PC-9 (cell line): ENCODE results near the gene RNASE7. TPM values are rescaled to one million over a fixed set of nuclear protein-coding genes. Genes with fewer than 3 reads are reported as not detected.

ENCODE experiments used
- BruUV-seq: library from RNA; stranded (reverse); fragments of 400-500 nt; replicated peaks from 2 replicates; lab custom pipeline; 2021; lab: Mats Ljungman, UMichigan
- CTCF ChIA-PET: fragments of 300-600 bp; sonication (Branson Sonifier 250); formaldehyde crosslinking; loops from one replicate; lab custom pipeline; 2022; ENCODE audit warnings: antibody characterized with exemption; lab: Charles Lee
- POLR2A ChIA-PET: fragments of 300-600 bp; sonication (Branson Sonifier 250); formaldehyde crosslinking; loops from one replicate; lab custom pipeline; 2022; ENCODE audit warnings: antibody characterized with exemption; ENCODE audit not compliant: unreplicated experiment; lab: Charles Lee
- DNase-seq, 2 experiments: peaks; one replicate each; pipeline versions ENCODE4 v3.0.0 to v3.0.0-alpha.2; 2015 to 2022; ENCODE audit warnings: mixed read lengths in 1 of 2
- H2AFZ ChIP-seq: fragments of 200-600 bp; sonication (generic); 2 replicates; pipeline ENCODE4 v1.8.1; 2017; ENCODE audit warnings: antibody characterized with exemption
- H3F3A ChIP-seq: fragments of 200-600 bp; sonication (generic); 2 replicates; pipeline ENCODE4 v1.8.1; 2017; ENCODE audit warnings: antibody characterized with exemption, mild to moderate bottlenecking, low read depth; ENCODE audit not compliant: insufficient read depth
- H3K27ac ChIP-seq: fragments of 200-600 bp; sonication (generic); 2 replicates; pipeline ENCODE4 v1.6.1; 2016; ENCODE audit warnings: mixed run types
- H3K27me3 ChIP-seq: fragments of 200-600 bp; sonication (generic); 2 replicates; pipeline ENCODE4 v1.6.1; 2016; ENCODE audit warnings: low read depth, mixed run types; ENCODE audit not compliant: insufficient read depth
- H3K36me3 ChIP-seq: fragments of 200-600 bp; sonication (generic); 2 replicates; pipeline ENCODE4 v1.6.1; 2016; ENCODE audit warnings: low read depth, mixed run types
- H3K4me1 ChIP-seq: fragments of 200-600 bp; sonication (generic); replicated peaks from 2 replicates; pipeline ENCODE4 v1.6.1; 2016; ENCODE audit warnings: mixed run types; ENCODE audit not compliant: insufficient read depth
- H3K4me2 ChIP-seq: fragments of 200-600 bp; sonication (generic); 2 replicates; pipeline ENCODE4 v1.6.1; 2017; ENCODE audit warnings: mixed run types
- H3K4me3 ChIP-seq: fragments of 200-600 bp; sonication (generic); 2 replicates; pipeline ENCODE4 v1.6.1; 2016; ENCODE audit warnings: mixed run types
- H3K79me2 ChIP-seq: fragments of 200-600 bp; sonication (generic); 2 replicates; pipeline ENCODE4 v1.6.1; 2017; ENCODE audit warnings: low read depth, mixed run types
- H3K9me2 ChIP-seq: fragments of 200-600 bp; sonication (generic); 2 replicates; pipeline ENCODE4 v1.8.1; 2017; ENCODE audit warnings: mild to moderate bottlenecking; ENCODE audit not compliant: insufficient read depth
- H3K9me3 ChIP-seq: fragments of 200-600 bp; sonication (generic); 2 replicates; pipeline ENCODE4 v1.8.1; 2016; ENCODE audit warnings: low read depth; ENCODE audit not compliant: insufficient read depth
- H4K20me1 ChIP-seq: fragments of 200-600 bp; sonication (generic); 2 replicates; pipeline ENCODE4 v1.8.1; 2017; ENCODE audit not compliant: insufficient read depth
- EZH2 ChIP-seq: fragments of 200-600 bp; sonication (generic); IDR thresholded peaks from 2 replicates; pipeline ENCODE4 v1.8.0; 2017; ENCODE audit warnings: antibody characterized with exemption, low read depth
- intact Hi-C: fragments of 100-400 bp; cut with micrococcal nuclease; formaldehyde crosslinking; loops from one replicate; pipeline ENCODE4 v1.10.0; 2022; ENCODE audit not compliant: unreplicated experiment
- total RNA-seq: library from RNA; stranded (reverse); gene quantifications from 2 replicates; pipeline ENCODE4 v1.2.3, GENCODE V29; 2021
- TF ChIP-seq, protein P1 (sequence below): fragments of 200-600 bp; sonication (generic); conservative IDR thresholded peaks from 2 replicates; pipeline ENCODE4 v1.6.1; 2017; ENCODE audit warnings: mixed run types, antibody characterized with exemption, mild to moderate bottlenecking, moderate library complexity

RNASE7 gene
- total RNA-seq, 1 experiment from 2014 or later, result not detected

DNA sequence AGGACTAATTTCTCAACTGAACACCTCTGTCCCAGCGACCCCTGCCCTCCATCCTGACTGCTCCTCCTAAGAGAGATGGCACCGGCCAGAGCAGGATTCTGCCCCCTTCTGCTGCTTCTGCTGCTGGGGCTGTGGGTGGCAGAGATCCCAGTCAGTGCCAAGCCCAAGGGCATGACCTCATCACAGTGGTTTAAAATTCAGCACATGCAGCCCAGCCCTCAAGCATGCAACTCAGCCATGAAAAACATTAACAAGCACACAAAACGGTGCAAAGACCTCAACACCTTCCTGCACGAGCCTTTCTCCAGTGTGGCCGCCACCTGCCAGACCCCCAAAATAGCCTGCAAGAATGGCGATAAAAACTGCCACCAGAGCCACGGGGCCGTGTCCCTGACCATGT, 756 bp downstream of the RNASE7 start:
- H3K4me1 ChIP-seq, result peaks cover 15% of the 10 kb centered on the region
- H3K27me3 ChIP-seq, result no peaks in the 10 kb centered on the region
- intact Hi-C loops, result no loop called here
- H3K9me2 ChIP-seq, result no peaks in the 10 kb centered on the region
- no peak for DNase-seq
- ChIA-PET POLR2A (no interaction called here), CTCF (no interaction called here)
- TF ChIP-seq EZH2, result no peak
- TF ChIP-seq, protein P1, sequence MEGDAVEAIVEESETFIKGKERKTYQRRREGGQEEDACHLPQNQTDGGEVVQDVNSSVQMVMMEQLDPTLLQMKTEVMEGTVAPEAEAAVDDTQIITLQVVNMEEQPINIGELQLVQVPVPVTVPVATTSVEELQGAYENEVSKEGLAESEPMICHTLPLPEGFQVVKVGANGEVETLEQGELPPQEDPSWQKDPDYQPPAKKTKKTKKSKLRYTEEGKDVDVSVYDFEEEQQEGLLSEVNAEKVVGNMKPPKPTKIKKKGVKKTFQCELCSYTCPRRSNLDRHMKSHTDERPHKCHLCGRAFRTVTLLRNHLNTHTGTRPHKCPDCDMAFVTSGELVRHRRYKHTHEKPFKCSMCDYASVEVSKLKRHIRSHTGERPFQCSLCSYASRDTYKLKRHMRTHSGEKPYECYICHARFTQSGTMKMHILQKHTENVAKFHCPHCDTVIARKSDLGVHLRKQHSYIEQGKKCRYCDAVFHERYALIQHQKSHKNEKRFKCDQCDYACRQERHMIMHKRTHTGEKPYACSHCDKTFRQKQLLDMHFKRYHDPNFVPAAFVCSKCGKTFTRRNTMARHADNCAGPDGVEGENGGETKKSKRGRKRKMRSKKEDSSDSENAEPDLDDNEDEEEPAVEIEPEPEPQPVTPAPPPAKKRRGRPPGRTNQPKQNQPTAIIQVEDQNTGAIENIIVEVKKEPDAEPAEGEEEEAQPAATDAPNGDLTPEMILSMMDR, result no peak
- H3K36me3 ChIP-seq, result no peaks in the 10 kb centered on the region
- H3K4me2 ChIP-seq, result no peak overlapping the region
- H3F3A ChIP-seq, result peaks cover 9% of the 10 kb centered on the region; the same call in 1 of the 2 replicates
- no peaks in the 10 kb centered on the region for H3K9me3 ChIP-seq
- H4K20me1 ChIP-seq, result no peaks in the 10 kb centered on the region
- BruUV-seq, result no TSS peak
- H3K27ac ChIP-seq, result no peak overlapping the region
- no peak overlapping the region for H2AFZ ChIP-seq
- no peak overlapping the region for H3K4me3 ChIP-seq
- no peaks in the 10 kb centered on the region for H3K79me2 ChIP-seq

DNA sequence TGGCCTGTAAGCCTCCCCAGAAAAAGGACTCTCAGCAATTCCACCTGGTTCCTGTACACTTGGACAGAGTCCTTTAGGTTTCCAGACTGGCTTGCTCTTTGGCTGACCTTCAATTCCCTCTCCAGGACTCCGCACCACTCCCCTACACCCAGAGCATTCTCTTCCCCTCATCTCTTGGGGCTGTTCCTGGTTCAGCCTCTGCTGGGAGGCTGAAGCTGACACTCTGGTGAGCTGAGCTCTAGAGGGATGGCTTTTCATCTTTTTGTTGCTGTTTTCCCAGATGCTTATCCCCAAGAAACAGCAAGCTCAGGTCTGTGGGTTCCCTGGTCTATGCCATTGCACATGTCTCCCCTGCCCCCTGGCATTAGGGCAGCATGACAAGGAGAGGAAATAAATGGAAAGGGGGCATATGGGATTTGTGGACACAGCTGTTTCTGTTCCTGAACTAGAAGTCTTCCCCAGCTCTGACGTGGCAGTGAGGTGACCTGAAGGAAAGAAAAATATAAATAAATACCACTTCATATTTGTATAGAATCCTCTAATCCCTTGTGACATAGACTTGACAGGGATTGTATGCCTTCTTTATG, 1.3 kb downstream of the RNASE7 start:
- TF ChIP-seq, protein P1, result no peak
- no peak for TF ChIP-seq EZH2
- no peaks in the 10 kb centered on the region for H3K79me2 ChIP-seq
- no peak overlapping the region for H3K4me3 ChIP-seq
- no peak overlapping the region for H3K27ac ChIP-seq
- H3K4me2 ChIP-seq, result peak overlapping the region; percentile 40
- no peaks in the 10 kb centered on the region for H4K20me1 ChIP-seq
- no peaks in the 10 kb centered on the region for H3K9me3 ChIP-seq
- H2AFZ ChIP-seq, result no peak overlapping the region
- ChIA-PET POLR2A (no interaction called here), CTCF (interaction anchor here (0.8 kb wide), 1 partner anchor 29 kb away, joined by 4 read pairs; no protein-coding TSS in a partner anchor)
- no peaks in the 10 kb centered on the region for H3K27me3 ChIP-seq
- DNase-seq, result no peak
- H3F3A ChIP-seq, result peaks cover 9% of the 10 kb centered on the region; the same call in 1 of the 2 replicates
- no peaks in the 10 kb centered on the region for H3K36me3 ChIP-seq
- no TSS peak for BruUV-seq
- intact Hi-C loops, result no loop called here
- H3K9me2 ChIP-seq, result no peaks in the 10 kb centered on the region
- peaks cover 15% of the 10 kb centered on the region for H3K4me1 ChIP-seq

DNA sequence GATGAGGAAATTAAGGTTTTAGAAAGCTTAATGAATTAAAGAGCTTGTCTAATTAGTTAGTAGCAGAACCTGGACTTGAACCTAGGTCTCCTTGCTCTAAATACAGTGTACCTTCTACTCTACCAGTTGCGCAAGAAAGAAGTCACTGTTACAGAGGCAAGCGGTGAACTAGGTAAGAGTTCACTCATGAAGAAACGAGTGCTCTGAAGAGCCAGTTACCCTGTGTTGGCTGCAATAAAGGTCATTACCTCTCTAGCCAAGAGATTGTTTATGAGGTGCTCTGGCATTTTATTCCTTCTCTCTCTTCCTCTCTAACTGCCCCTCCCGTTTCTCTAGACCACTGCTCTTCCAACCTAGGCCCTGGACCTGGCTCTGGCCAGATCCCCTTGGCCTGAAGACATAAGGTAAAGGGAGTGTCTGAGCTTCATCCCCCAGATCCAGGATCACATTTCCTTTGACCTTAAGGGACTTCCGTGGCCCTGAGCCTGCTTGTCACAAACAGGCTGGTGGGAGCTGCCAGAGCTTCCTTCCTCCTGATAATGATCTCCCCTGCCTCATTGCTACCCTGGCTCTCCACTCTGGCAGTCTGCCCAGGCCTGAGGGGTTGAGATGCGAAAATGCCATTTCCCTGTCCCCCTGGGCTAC, 1.9 kb downstream of the RNASE7 start:
- DNase-seq, result peak; percentile 47 to 55
- Histone ChIP-seq H3K4me2 (peak overlapping the region; percentile 40), H3K4me1 (peaks cover 15% of the 10 kb centered on the region), H4K20me1 (no peaks in the 10 kb centered on the region), H3K27me3 (no peaks in the 10 kb centered on the region), H3K79me2 (no peaks in the 10 kb centered on the region), H3K27ac (no peak overlapping the region), H3K9me2 (no peaks in the 10 kb centered on the region), H3K4me3 (no peak overlapping the region), H3K36me3 (no peaks in the 10 kb centered on the region), H3K9me3 (no peaks in the 10 kb centered on the region), H2AFZ (no peak overlapping the region), H3F3A (peaks cover 9% of the 10 kb centered on the region; the same call in 1 of the 2 replicates)
- ChIA-PET CTCF (interaction anchor here (0.8 kb wide), 1 partner anchor 29 kb away, joined by 4 read pairs; no protein-coding TSS in a partner anchor), POLR2A (no interaction called here)
- no TSS peak for BruUV-seq
- TF ChIP-seq, protein P1, result no peak
- no peak for TF ChIP-seq EZH2
- intact Hi-C loops, result no loop called here
